Lung (tissue), 12 donors: ENCODE data around the gene NUTM1. TPM values are rescaled to one million over a fixed set of nuclear protein-coding genes. Genes with fewer than 3 reads are reported as not detected.
"Not testable (repeated sequence)": the region's sequence is repeated elsewhere in the genome, so short reads cannot be mapped to it uniquely, and the experiment has no call there.

ENCODE experiments used
- ATAC-seq: fragments of 200-7000 bp; cut with Tn5 transposase; one replicate; pipeline ENCODE4 v1.9.1; 2020; ENCODE audit warnings: moderate number of reproducible peaks; ENCODE audit not compliant: insufficient read depth, low FRiP score
- DNase-seq, 3 donors: peaks; one replicate each; pipeline ENCODE4 v3.0.0-alpha.2; 2013 to 2017
- H3K27ac ChIP-seq, 2 donors: one replicate each; pipeline ENCODE4 v1.5.1; 2013; ENCODE audit warnings: mild to moderate bottlenecking in 2 of 2, moderate library complexity in 2 of 2, control low read depth in 1 of 2, inconsistent platforms in 1 of 2, low read depth in 1 of 2, low read length in 1 of 2
- H3K27me3 ChIP-seq, 3 donors: one replicate each; pipeline ENCODE4 v1.5.1; 2013; ENCODE audit warnings: low read length in 2 of 3; ENCODE audit not compliant: control insufficient read depth in 3 of 3, insufficient read depth in 3 of 3
- H3K36me3 ChIP-seq, 4 donors: one replicate each; pipeline ENCODE4 v1.5.1; 2013; ENCODE audit warnings: low read length in 4 of 4, mild to moderate bottlenecking in 1 of 4, moderate library complexity in 1 of 4; ENCODE audit not compliant: control insufficient read depth in 4 of 4, insufficient read depth in 4 of 4
- H3K4me1 ChIP-seq, 5 donors: one replicate each; pipeline ENCODE4 v1.5.1; 2013; ENCODE audit warnings: low read length in 5 of 5, mild to moderate bottlenecking in 2 of 5, moderate library complexity in 1 of 5; ENCODE audit not compliant: control insufficient read depth in 5 of 5, insufficient read depth in 5 of 5
- H3K4me3 ChIP-seq: one replicate; pipeline ENCODE4 v1.5.1; 2013; ENCODE audit warnings: mild to moderate bottlenecking, control low read depth, moderate library complexity
- H3K9ac ChIP-seq, 2 donors: one replicate each; pipeline ENCODE4 v1.5.1; 2013; ENCODE audit warnings: low read length in 2 of 2, control low read depth in 1 of 2; ENCODE audit not compliant: insufficient read depth in 1 of 2
- H3K9me3 ChIP-seq, 4 donors: one replicate each; pipeline ENCODE4 v1.5.1; 2013; ENCODE audit warnings: low read length in 3 of 4, mild to moderate bottlenecking in 1 of 4, moderate library complexity in 1 of 4; ENCODE audit not compliant: control insufficient read depth in 4 of 4, insufficient read depth in 3 of 4
- WGBS, 2 donors: extraction: QIAGEN DNeasy Blood & Tissue Kit; methylation state at CpG; one replicate each; pipeline ENCODE4 v1.1.7; 2013; 5-methylcytosine and 5-hydroxymethylcytosine counted together
- polyA plus RNA-seq, 2 donors: library from polyadenylated mRNA; stranded (reverse); fragments of 200-250 nt; gene quantifications; one replicate each; pipeline ENCODE4 v1.2.1, GENCODE V29; 2013
- total RNA-seq, 2 donors: library from RNA; depleted of rRNA in 1 of 2; stranded (reverse); fragments of >200 nt in 1 of 2; gene quantifications; one replicate each; pipeline ENCODE4 v1.2.1, GENCODE V29; 2014 to 2021
- TF ChIP-seq, protein P1 (sequence below): IDR thresholded peaks from 2 replicates; pipeline ENCODE4 v1.5.1; 2012; ENCODE audit warnings: mild to moderate bottlenecking; ENCODE audit errors: control extremely low read depth, extremely low read depth
- donor health status: control.
- donor health status: control.
- donor health status: Bipolar disorder and iron deficiency.
- donor health status: healthy.
- donor health status: DM: yes; HTN: yes; CAD: no.

The NUTM1 gene
- total and polyA plus RNA-seq, 4 donors = 0.02 TPM; not detected in 3

- Histone ChIP-seq H3K9me3 (peaks cover 0 to 2% (median 0%) of the 10 kb centered on the region in 4 donors), H3K27me3 (no peaks in the 10 kb centered on the region), H3K4me3 (no peak overlapping the region), H3K4me1 (no peaks in the 10 kb centered on the region), H3K27ac (no peak overlapping the region), H3K9ac (no peak overlapping the region), H3K36me3 (no peaks in the 10 kb centered on the region)
- TF ChIP-seq, protein P1, sequence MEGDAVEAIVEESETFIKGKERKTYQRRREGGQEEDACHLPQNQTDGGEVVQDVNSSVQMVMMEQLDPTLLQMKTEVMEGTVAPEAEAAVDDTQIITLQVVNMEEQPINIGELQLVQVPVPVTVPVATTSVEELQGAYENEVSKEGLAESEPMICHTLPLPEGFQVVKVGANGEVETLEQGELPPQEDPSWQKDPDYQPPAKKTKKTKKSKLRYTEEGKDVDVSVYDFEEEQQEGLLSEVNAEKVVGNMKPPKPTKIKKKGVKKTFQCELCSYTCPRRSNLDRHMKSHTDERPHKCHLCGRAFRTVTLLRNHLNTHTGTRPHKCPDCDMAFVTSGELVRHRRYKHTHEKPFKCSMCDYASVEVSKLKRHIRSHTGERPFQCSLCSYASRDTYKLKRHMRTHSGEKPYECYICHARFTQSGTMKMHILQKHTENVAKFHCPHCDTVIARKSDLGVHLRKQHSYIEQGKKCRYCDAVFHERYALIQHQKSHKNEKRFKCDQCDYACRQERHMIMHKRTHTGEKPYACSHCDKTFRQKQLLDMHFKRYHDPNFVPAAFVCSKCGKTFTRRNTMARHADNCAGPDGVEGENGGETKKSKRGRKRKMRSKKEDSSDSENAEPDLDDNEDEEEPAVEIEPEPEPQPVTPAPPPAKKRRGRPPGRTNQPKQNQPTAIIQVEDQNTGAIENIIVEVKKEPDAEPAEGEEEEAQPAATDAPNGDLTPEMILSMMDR = no peak
- ATAC-seq (no peak), DNase-seq (no peak)
- WGBS, 2 donors = 48 to 65% methylated on average over 1 of the region's 1 CpG
Measured at GRCh38 chr15:34348735-34349300, 5.7 kb downstream of the NUTM1 start.

- WGBS, 2 donors = 90 to 95% methylated on average over 4 of the region's 4 CpGs
- Histone ChIP-seq H3K27ac (no peak overlapping the region), H3K9me3 (peaks cover 0 to 2% (median 0%) of the 10 kb centered on the region in 4 donors), H3K27me3 (no peaks in the 10 kb centered on the region), H3K4me3 (no peak overlapping the region), H3K36me3 (no peaks in the 10 kb centered on the region), H3K4me1 (no peaks in the 10 kb centered on the region), H3K9ac (no peak overlapping the region)
- DNase-seq (no peak), ATAC-seq (no peak)
- TF ChIP-seq, protein P1 = no peak
Measured at GRCh38 chr15:34349769-34350168, 6.7 kb downstream of the NUTM1 start.

DNA sequence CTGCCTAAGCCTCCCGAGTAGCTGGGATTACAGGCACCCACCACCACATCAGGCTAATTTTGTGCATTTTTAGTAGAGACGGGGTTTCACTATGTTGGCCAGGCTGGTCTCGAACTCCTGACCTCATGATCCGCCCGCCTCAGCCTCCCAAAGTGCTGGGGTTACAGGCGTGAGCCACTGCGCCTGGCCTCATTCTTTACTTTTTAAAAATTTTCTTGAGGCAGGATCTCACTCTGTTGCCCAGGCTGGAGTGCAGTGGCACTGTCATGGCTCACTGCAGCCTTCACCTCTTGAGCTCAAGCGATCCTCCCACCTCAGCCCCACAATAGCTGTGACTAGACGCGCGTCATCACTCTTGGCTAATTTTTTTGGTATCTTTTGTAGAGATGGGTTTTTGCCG, 9.9 kb downstream of the NUTM1 start:
- H3K4me3 ChIP-seq, DNase-seq: not testable (repeated sequence)
- WGBS, 2 donors = 92 to 96% methylated on average over 12 of the region's 12 CpGs

GRCh38 chr15:34353627-34354026, 10.5 kb downstream of the NUTM1 start:
- DNase-seq = no peak
- TF ChIP-seq, protein P1 = no peak
- no peaks in the 10 kb centered on the region for H3K27me3 ChIP-seq
- H3K4me1 ChIP-seq = no peaks in the 10 kb centered on the region
- no peak overlapping the region for H3K27ac ChIP-seq
- WGBS, 2 donors = 81 to 89% methylated on average over 2 of the region's 2 CpGs
- H3K4me3 ChIP-seq = no peak overlapping the region
- H3K9ac ChIP-seq = no peak overlapping the region
- ATAC-seq = no peak
- peaks cover 0 to 2% (median 0%) of the 10 kb centered on the region in 4 donors for H3K9me3 ChIP-seq
- peaks cover 0 to 17% (median 3%) of the 10 kb centered on the region in 4 donors for H3K36me3 ChIP-seq

More for the DNA sequence above, 9.9 kb downstream of the NUTM1 start:
- not testable (repeated sequence) for ATAC-seq, H3K4me1 ChIP-seq, H3K9ac ChIP-seq, H3K27me3 ChIP-seq, H3K9me3 ChIP-seq, H3K27ac ChIP-seq
- H3K36me3 ChIP-seq = peaks cover 0 to 17% (median 1%) of the 10 kb centered on the region in 4 donors
